Left forelimb (tissue), 1 donor: Measurements from ENCODE around the gene CCDC167.
A peak's percentile ranks its signal among the peaks of the same experiment; 100 is the strongest.

Experiments used
- DNase-seq: peaks from one replicate; pipeline ENCODE4 v3.0.0-alpha.2; 2018; ENCODE audit warnings: low spot score

Gene CCDC167

GRCh38 chr6:37489697-37490336, 9.9 kb downstream of the CCDC167 start:
- no peak for DNase-seq

- DNase-seq = no peak
Measured at GRCh38 chr6:37488476-37488875, 11.2 kb downstream of the CCDC167 start.

- peak; percentile 52 for DNase-seq
Measured at GRCh38 chr6:37487591-37488380, 11.9 kb downstream of the CCDC167 start.

GRCh38 chr6:37486121-37486839, 13.4 kb downstream of the CCDC167 start:
- DNase-seq = peak; percentile 54

- peak; percentile 44 for DNase-seq
Measured at GRCh38 chr6:37485291-37485702, 14.4 kb downstream of the CCDC167 start.

GRCh38 chr6:37484786-37485170, 14.9 kb downstream of the CCDC167 start:
- peak; percentile 26 for DNase-seq

- peak; percentile 74 for DNase-seq
Measured at GRCh38 chr6:37483917-37484785, 15.5 kb downstream of the CCDC167 start.

- peak; percentile 48 for DNase-seq
Measured at GRCh38 chr6:37483252-37483901, 16.3 kb downstream of the CCDC167 start.

- DNase-seq = peak; percentile 63
Measured at GRCh38 chr6:37482606-37483251, 17.0 kb downstream of the CCDC167 start.

GRCh38 chr6:37481711-37482605, 17.7 kb downstream of the CCDC167 start:
- DNase-seq = peak; percentile 52

- DNase-seq = no peak
Measured at GRCh38 chr6:37480951-37481534, 18.6 kb downstream of the CCDC167 start.

- peak; percentile 23 for DNase-seq
Measured at GRCh38 chr6:37480118-37480736, 19.5 kb downstream of the CCDC167 start.

- DNase-seq = peak; percentile 30
Measured at GRCh38 chr6:37479266-37479854, 20.3 kb downstream of the CCDC167 start.

GRCh38 chr6:37478827-37479226, 20.9 kb downstream of the CCDC167 start:
- DNase-seq = peak; percentile 12

GRCh38 chr6:37477656-37478435, 21.8 kb downstream of the CCDC167 start:
- DNase-seq = peak; percentile 40

GRCh38 chr6:37477191-37477590, 22.5 kb downstream of the CCDC167 start:
- DNase-seq = peak; percentile 57

- DNase-seq = peak; percentile 31
Measured at GRCh38 chr6:37474316-37474715, 25.4 kb downstream of the CCDC167 start.
